Left renal pelvis (tissue), 4 donors: ENCODE results near the gene TSPAN16. TPM values are rescaled to one million over a fixed set of nuclear protein-coding genes. Genes with fewer than 3 reads are reported as not detected.

Experiments used
- DNase-seq, 4 donors: peaks; one replicate each; pipeline ENCODE4 v3.0.0-alpha.2; 2013; ENCODE audit warnings: low read depth in 4 of 4, low spot score in 3 of 4
- polyA plus RNA-seq, 4 donors: library from polyadenylated mRNA; unstranded; fragments of 120-200 nt; gene quantifications; one replicate each; pipeline ENCODE4 v1.2.1, GENCODE V29; 2013; ENCODE audit not compliant: insufficient read length in 4 of 4

Gene TSPAN16, protein sequence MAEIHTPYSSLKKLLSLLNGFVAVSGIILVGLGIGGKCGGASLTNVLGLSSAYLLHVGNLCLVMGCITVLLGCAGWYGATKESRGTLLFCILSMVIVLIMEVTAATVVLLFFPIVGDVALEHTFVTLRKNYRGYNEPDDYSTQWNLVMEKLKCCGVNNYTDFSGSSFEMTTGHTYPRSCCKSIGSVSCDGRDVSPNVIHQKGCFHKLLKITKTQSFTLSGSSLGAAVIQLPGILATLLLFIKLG
- polyA plus RNA-seq, result not detected

DNA sequence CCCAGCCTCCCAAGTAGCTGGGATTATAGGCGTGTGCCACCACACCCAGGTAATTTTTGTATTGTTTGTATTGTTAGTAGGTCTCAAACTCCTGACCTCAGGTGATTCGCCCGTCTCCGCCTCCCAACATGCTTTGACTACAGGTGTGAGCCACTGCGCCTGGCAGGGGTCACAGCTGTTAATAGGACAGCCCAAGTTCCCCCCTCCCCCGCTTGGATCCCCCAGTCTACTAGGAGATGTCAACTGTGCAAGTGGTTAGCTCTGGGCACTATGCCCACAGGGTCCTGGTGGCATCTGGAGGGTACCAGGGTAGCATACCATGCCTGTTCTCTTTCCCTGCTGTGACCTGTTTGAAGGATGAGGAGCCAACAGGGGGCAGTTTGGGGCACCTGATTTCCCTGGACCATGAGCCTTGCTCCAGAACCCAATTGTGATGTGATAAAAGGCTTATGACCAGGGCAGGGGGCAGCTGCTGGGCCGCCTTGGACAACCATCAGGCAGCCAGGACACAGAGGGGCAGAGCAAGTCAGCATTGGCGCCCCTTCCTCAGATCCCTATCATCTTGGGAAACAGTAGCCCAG is at the start of gene TSPAN16:
Gene TSPAN16 (plus strand): TSS at position 496 of the 581 bp plus-strand sequence. CDS start 138 bp downstream, outside the sequence.
- DNase-seq, result no peak

DNA sequence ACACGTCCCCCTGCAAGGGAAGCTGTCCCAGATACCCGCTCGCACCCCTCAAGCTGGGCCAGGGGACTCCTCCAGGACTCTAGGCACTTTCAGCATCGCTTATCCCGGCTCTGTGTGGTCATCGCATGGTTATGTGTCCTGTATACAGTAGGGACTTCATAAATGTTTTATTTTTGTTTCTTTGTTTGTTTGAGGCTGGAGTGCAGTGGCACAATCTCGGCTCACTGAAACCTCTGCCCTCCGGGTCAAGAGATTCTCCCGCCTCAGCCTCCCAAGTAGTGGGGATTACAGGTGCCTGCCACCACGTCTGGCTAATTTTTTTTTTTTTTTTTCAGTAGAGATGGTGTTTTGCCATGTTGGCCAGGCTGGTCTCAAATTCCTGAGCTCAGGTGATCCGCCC is 49.0 kb upstream of the TSPAN16 start:
- no peak for DNase-seq

DNA sequence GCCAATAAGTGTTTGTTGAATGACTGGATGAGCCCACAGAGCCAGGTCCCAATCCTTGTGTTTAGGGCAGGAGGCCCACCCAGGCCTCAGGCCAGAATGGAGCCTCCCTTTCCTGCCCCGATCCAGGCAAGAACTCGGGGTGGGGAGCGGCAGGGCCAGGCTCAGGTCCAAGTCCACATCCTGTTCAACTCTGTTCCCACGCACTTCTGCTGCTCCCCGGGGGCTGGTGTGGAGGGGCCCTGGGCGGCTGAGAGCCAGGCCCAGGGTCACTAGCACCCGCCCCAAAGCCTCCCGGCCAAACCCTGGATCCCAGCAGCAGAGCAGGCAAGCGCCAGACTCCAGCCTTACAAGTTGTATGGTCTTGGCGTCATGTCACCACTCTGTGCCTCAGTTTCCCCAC is 48.6 kb upstream of the TSPAN16 start:
- DNase-seq, result no peak

DNA sequence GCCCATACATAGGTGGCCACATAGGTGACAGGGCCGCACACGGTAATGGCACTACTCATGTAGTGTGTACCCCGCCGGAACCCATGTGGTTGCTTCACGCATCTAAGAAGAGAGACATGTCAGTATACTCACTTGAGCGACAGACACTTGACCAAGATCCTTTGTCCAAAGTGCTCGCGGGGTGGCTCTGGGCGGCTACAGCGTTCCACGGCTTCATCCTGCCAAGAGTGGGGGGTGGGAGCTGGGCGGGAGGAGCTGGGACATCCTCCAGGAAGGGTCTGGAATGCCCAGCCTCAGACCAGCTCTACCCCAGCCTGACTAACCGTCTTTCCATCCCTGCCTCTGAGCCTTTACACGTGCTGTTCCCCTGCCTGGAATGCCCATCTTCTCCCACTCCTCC is 48.0 kb upstream of the TSPAN16 start:
- no peak for DNase-seq

DNA sequence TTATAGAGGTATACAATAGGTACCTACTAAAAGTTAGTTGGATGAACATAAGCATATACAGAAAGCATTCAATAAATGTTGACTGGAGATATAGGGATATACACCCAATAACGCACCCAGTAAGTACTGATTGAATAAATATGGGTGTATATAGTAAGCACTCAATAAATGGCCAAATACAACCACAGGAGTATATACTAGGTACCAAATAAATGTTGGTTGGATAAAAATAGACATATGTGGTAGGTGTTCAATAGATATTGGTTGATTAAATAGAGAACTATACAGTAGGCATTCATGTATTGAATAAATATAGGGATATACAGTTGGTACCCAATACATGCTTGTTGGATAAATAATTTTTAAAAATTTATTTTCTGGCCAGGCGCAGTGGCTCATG is 47.1 kb upstream of the TSPAN16 start:
- no peak for DNase-seq

DNA sequence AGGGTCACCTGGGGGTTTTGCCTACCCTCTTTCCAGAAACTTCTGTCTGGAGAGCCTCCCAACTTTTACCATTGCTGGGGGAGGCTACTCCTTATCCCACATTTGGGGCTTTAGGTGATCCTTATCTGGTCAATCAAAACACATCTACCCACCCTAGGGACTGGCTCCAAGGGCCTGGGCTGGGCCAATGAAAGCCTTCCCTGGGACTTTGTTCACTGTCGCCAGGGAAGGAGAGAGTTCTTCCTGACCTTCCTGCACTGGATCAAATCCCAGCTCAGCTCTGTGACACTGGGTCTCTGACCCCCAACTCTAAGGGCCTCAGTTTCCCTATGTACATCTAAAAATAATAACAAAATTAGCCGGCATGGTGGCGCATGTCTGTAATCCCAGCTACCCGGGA is 44.7 kb upstream of the TSPAN16 start:
- no peak for DNase-seq

DNA sequence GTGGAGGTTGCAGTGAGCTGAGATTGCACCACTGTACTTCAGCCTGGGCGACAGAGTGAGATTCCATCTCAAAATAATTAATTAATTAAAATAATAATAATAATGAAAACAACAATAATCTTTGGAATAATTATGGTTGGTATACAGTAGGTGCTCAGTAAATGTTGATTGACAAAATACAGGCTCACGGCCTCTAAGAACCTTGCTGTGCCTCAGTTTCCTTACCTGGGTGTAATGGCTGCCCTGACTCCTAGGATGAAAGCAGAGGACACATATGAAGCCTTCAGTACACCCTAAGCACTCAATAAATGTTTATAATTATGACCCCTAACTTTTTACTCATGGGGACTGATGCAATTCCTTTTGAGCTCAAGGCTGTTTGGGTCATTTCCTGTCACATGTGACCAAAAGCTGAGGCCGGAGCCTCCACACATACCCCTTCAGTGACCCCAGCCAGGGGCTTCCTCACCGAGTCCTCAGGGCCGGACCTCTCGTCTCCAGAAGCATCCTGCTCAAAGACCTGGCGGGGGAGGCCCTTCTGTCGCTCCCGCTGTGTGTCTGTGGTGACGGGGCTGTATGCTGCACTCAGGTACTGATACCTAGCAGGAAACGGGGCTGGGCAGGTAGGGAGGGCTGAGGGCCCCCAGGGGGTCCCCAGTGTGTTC is 44.2 kb upstream of the TSPAN16 start:
- no peak for DNase-seq

DNA sequence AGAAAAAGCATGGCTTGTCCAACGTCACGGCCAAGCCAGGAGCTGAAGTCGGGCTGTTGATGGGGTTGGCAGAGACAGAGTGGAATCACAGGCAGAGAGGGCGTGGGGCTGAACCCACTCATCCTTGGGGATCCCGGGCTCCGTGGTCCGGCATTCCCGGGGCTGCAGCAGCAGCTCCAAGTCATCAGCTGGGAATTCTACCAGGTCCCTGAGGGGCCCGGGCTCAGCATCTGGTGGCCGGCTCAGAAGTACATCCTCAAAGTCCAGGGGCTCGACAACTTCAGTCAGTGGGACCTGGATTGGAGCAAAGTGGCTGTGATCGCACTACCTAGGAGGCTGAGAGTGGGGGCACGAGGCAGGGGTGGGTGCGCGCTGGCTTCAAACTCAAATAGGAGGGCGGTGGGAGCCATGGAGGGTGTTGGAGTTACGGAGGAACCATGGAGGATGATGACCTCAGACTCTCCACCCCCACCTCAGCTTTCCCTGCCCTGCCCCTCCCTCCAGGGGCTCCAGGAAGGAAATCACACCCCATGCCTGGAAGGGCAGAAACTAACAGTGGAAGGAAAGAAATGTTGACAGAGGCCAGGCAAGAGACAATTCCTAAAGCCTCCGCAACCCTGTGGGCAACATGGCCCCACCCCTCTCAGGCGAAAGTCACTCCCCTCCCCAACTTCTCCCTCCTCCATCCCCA is 43.1 kb upstream of the TSPAN16 start:
- no peak for DNase-seq

DNA sequence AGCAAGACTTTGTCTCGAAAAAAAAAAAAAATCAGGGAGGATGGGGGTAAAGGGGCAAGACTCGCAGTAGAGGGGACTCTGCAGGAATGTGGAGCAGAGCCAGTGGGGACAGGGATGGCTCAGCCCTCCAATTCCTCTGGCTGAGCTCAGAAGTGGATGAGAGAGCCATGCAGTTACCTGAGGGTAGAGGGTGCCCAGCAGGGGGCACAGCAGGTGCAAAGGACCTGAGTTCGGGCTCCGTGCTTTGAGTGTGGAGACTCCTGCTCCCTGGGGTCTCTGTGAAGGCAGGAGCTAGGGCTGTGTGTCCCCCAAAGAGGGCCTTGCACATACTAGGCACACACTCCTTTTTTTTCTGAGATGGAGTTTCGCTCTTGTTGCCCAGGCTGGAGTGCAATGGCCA is 41.3 kb upstream of the TSPAN16 start:
- no peak for DNase-seq

DNA sequence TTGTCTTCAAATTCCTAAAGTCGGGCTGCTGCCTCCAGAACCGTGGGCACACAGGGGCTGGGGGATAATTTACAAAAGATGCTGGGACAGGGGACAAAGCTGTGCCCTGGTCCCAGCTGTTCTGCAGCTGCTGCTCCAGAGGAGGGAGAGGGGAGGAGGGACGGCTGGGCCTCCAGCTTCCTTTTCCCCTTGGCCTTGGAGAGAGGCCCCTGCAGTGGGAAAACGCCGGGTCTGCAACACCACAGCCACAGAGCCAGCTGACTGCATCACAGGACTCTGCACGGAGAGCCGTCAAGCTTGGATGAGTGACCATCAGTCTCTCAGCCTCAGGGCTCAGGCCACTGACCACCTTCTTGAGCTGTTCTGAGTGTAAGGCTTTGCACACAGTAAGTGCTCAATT is 39.8 kb upstream of the TSPAN16 start:
- DNase-seq, result peak in 1 of 4 donors; percentile 66

DNA sequence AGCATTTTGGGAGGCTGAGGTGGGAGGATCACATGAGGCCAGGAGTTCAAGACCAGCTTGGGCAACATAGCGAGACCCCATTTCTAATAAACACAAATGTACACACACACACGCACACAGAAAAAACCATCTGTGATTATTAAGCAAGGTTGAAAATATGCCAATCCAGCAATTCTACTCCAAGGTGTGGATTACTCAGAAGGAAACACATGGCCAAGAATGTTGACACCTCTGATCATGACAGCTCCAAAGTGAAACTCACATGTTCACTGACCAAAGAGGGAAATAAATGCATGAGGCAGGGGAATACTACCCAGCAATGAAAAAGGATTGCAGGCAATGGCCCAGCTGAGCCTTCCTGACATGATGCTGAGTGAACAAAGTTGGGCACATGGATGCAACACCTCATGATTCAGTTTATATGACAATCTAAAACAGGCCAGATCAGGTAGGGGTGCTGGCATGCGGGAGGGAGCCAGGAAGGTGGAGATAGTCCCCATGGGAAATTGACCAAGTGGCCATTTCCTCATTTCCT is 38.0 kb upstream of the TSPAN16 start:
- no peak for DNase-seq

DNA sequence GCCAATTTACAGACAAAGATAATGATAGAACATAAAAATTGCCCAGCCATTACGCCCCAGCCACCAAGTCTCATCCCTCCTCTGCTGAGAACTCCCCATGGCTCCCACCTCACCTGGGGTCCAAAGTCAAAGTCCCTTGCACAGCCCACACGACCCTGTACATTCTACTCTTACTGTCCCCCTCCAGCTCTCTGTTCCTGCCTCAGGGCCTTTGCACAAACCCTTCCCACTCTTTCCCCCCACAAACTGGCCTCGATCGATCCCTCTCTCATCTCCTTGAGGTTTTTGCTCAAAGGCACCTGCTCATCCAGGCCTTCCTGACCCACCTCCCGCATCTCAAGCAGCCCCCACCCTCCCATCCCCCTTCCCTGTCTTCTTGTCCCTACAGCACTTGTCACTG is 35.0 kb upstream of the TSPAN16 start:
- no peak for DNase-seq

DNA sequence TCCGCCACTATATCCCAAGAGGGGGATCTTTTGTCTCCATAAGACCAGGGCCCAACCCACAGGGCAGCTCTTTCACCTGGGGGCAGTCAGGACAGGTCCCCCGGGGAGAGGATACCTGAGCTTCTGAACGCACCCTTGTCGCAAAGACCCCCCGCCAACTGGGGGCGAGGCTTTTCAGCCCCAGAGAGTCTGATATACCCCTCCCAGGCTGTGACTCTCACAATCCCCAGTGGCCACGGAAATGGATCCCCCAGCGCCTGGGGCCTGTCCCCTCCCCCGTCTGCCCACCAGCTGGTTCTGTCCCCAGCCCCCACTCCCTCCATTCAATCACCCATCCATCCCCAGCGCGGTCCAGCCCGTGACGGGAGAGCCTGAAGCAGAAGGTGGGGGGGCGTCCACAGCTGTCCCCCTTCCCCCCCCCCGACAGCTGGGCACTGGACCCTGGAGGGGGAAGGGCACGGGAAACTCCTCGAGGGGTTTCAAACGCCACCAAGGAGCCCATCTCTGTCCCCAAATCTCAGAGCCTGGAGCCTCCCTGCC is 34.5 kb upstream of the TSPAN16 start:
- no peak for DNase-seq

DNA sequence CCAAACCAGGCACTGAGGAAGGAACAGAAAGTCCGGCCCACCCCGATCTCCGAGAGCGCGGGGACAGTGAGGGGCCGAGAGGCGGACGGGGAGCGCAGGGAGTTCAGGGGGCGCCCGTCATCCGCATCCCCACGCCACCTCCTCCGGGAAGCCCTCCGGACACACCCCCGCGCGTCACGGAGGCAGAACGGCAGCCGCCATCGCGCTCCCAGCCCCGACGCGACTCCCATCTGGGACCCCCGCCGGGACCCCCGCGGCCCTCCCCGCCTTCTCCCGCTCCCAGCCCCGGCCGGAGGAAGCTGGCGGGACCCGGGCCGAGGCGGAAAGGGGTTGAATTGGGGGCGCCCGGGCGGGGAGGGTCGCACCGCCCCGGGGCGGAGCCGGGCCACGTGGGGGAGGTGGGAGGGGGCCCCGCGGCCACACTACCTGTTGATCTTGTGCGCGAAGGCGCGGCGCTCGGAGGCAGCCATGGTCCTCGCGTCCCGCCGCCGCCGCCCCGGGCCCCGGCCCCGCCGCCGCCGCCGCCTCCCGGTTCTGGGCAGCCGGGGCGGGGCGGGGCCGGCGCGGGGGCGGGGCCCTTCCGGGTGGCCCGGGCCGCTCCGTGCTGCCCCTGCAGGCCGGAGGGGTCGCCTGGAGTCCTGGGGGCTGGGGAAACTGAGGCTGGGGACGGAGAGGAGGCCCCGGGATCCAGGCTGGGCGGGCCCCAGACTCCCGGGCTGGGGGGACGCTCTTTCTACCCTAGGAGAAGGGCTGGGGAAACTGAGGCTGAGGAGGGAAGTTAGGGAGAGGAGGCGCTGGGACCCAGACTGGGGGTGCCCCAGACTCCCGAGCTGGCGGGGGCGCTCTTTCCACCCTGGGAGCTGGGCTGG is 33.8 kb upstream of the TSPAN16 start, which contains the start of gene DOCK6:
Gene DOCK6 (minus strand): TSS at position 554 of the 869 bp plus-strand sequence. CDS start 84 bp downstream, at position 470.
- no peak for DNase-seq

DNA sequence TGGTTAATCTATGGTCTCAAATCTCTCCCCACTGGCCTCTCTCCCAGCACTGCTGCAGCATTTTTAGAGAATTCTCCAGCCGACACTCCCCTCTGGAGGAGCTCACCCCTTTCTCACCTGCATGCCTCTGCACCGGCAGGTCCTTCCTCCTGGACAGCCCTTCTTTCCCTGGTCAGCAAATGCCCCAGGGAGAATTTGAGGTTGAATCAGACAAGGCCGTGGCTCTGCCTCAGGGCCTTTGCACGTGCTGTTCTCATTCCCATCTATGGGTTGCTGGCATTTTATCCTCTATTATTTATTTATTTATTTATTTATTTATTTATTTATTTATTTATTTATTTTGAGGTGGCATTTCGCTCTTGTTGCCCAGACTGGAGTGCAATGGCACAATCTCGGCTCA is 32.2 kb upstream of the TSPAN16 start:
- DNase-seq, result no peak

DNA sequence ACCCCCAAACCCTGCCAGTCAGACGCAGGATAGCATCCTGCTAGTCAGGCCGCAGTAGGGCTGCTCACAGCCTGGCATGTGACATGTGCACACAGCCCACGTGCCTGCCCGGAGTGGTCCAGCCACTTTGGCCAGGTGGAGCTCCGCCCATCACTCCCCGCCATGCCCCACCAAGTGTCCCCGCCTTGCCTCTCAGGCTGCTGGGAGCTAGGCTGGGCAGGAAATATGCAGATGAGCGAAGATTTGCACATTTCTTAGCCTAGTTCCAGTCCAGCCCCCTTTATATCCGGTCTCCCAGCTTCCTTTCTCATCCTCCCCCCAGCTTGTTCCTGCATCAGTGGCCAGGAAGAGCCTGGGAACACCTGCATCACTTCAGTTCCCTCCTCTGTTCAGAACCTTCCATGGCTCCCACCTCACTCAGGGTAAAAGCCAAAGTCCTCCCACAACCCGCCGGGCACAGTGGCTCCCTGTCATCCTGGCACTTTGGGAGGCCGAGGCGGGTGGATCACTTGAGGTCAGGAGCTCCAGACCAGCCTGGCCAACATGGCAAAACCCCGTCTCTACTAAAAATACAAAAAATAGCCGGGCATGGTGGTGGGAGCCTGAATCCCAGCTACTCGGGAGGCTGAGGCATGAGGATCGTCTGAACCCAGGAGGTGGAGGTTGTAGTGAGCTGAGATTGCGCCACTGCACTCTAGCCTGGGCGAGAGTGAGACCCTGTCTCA is 31.3 kb upstream of the TSPAN16 start:
- DNase-seq, result peak in 1 of 4 donors; percentile 64

DNA sequence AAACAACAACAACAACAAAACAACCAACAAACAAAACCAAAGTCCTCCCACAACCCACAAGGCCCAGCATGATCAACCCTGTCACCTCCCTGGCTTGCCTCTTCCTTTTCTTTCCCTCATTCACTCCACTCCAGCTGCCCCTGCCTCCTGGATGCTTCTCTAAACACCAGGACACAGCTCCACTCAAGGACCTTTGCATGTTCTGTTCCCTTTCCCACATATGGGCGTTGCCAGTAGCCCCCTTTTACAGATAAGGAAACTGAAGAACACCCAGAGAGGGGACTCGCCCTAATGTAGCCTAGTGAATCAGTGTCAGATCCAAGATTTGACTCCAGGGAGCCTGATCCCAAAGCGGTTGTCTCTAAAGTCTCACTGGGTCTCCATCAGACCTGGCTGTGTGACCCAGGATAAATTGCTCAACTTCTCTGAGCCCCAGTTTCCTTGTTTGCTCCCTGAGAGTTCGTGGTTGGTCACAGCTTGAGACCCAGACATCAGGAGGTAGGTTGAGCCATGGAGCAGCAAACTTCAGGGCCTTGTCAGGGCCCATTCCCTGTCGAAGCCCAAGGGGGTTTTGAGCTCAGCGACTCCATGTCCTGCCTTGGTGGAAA is 30.7 kb upstream of the TSPAN16 start:
- DNase-seq, result no peak

DNA sequence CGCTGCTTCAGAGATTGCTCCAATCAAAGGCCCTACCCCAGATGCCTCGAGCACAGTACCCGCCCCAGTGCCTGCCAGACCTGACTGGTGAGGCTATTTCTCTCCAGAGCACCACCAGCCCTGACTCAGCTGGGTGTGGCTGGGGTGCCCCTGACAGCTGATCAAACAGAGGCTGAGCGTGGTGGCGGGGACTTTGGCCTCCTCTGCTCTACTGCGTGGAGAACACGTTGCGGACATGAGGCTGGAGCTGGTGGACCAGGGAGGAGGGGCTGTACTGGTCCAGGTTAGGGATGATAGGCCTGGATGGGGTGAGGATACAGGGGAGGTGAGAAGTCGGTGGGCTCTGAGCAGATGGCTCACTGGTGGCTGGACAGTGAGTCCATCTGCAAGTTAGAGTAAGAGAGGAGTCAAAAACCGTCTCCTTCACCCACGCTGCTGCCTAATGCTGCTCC is 30.1 kb upstream of the TSPAN16 start:
- DNase-seq, result no peak
